HAP-1 (cell line): ENCODE data around the gene SLC25A18.

Experiments
- DNase-seq, 2 experiments: peaks; one replicate each; pipeline ENCODE4 v3.0.0-alpha.2; 2016 to 2020; ENCODE audit warnings: low spot score in 2 of 2
- H3K27me3 ChIP-seq: fragments of 250-450 bp; sonication (Bioruptor Pico); 2 replicates; pipeline ENCODE4 v1.5.1; 2020; ENCODE audit warnings: low read depth, mild to moderate bottlenecking, moderate library complexity
- H3K36me3 ChIP-seq: fragments of 250-450 bp; sonication (Bioruptor Pico); replicated peaks from 2 replicates; pipeline ENCODE4 v1.5.1; 2020; ENCODE audit warnings: mild to moderate bottlenecking
- H3K4me1 ChIP-seq: fragments of 250-450 bp; sonication (Bioruptor Pico); 2 replicates; pipeline ENCODE4 v1.5.1; 2020; ENCODE audit warnings: mild to moderate bottlenecking
- H3K4me3 ChIP-seq: fragments of 250-450 bp; sonication (Bioruptor Pico); 2 replicates; pipeline ENCODE4 v1.5.1; 2020; ENCODE audit warnings: mild to moderate bottlenecking, moderate library complexity
- H3K9me3 ChIP-seq: fragments of 250-450 bp; sonication (Bioruptor Pico); 2 replicates; pipeline ENCODE4 v1.5.1; 2020; ENCODE audit warnings: mild to moderate bottlenecking, moderate library complexity
- in situ Hi-C: fragments of 300-500 bp; cut with MboI; formaldehyde crosslinking; loops from 3 replicates; pipeline ENCODE4 v1.14.3; 2020; ENCODE audit warnings: low sequenced_read_pairs, inconsistent platforms, mixed read lengths

Gene SLC25A18

GRCh38 chr22:17603668-17604067 is 40.4 kb downstream of the SLC25A18 start:
- peaks cover 28% of the 10 kb centered on the region for H3K36me3 ChIP-seq
- no peaks in the 10 kb centered on the region for H3K4me1 ChIP-seq
- no peak overlapping the region for H3K4me3 ChIP-seq
- no peaks in the 10 kb centered on the region for H3K9me3 ChIP-seq
- no peak for DNase-seq
- in situ Hi-C loops: no loop called here
- no peaks in the 10 kb centered on the region for H3K27me3 ChIP-seq

- H3K4me3 ChIP-seq: no peak overlapping the region
- in situ Hi-C loops: no loop called here
- H3K9me3 ChIP-seq: no peaks in the 10 kb centered on the region
- H3K36me3 ChIP-seq: peaks cover 25% of the 10 kb centered on the region
- no peak for DNase-seq
- H3K4me1 ChIP-seq: no peaks in the 10 kb centered on the region
- H3K27me3 ChIP-seq: no peaks in the 10 kb centered on the region
Measured at GRCh38 chr22:17606496-17606895, 43.2 kb downstream of the SLC25A18 start.

GRCh38 chr22:17607891-17608521 is 44.7 kb downstream of the SLC25A18 start:
- no peaks in the 10 kb centered on the region for H3K9me3 ChIP-seq
- H3K27me3 ChIP-seq: no peaks in the 10 kb centered on the region
- no peak overlapping the region for H3K4me3 ChIP-seq
- peaks cover 40% of the 10 kb centered on the region for H3K36me3 ChIP-seq
- H3K4me1 ChIP-seq: no peaks in the 10 kb centered on the region
- no peak for DNase-seq
- in situ Hi-C loops: no loop called here

- H3K4me3 ChIP-seq: no peak overlapping the region
- H3K4me1 ChIP-seq: no peaks in the 10 kb centered on the region
- no peaks in the 10 kb centered on the region for H3K27me3 ChIP-seq
- no peak for DNase-seq
- peaks cover 54% of the 10 kb centered on the region for H3K36me3 ChIP-seq
- in situ Hi-C loops: no loop called here
- H3K9me3 ChIP-seq: no peaks in the 10 kb centered on the region
Measured at GRCh38 chr22:17612057-17612456, 48.8 kb downstream of the SLC25A18 start.

GRCh38 chr22:17613280-17613679 is 50.0 kb downstream of the SLC25A18 start:
- Histone ChIP-seq H3K4me3 (no peak overlapping the region), H3K36me3 (peaks cover 58% of the 10 kb centered on the region)
- in situ Hi-C loops: no loop called here

GRCh38 chr22:17627961-17628405 is 64.7 kb downstream of the SLC25A18 start:
- peak overlapping the region; percentile 90 for H3K4me3 ChIP-seq
- no peaks in the 10 kb centered on the region for H3K27me3 ChIP-seq
- no peaks in the 10 kb centered on the region; the same call in 1 of the 2 replicates for H3K4me1 ChIP-seq
- H3K36me3 ChIP-seq: peaks cover 6% of the 10 kb centered on the region; the same call in 1 of the 2 replicates
- H3K9me3 ChIP-seq: no peaks in the 10 kb centered on the region
- in situ Hi-C loops: no loop called here
- DNase-seq: no peak

More at GRCh38 chr22:17613280-17613679, 50.0 kb downstream of the SLC25A18 start:
- DNase-seq: no peak
- H3K4me1 ChIP-seq: no peaks in the 10 kb centered on the region
- no peaks in the 10 kb centered on the region for H3K9me3 ChIP-seq
- no peaks in the 10 kb centered on the region for H3K27me3 ChIP-seq

GRCh38 chr22:17628406-17629172 is 65.3 kb downstream of the SLC25A18 start, which contains the start of gene ATP6V1E1:
Gene ATP6V1E1, minus strand, starts transcription at chr22:17628749. Its CDS starts 114 bp downstream, at chr22:17628635.
- no peaks in the 10 kb centered on the region; the same call in 1 of the 2 replicates for H3K4me1 ChIP-seq
- in situ Hi-C loops: no loop called here
- peak; percentile 91 to 96 for DNase-seq
- H3K4me3 ChIP-seq: peak within 1 kb of the TSS; percentile 90
- no peaks in the 10 kb centered on the region for H3K9me3 ChIP-seq
- H3K27me3 ChIP-seq: no peaks in the 10 kb centered on the region
- H3K36me3 ChIP-seq: peaks cover 4% of the 10 kb centered on the region; the same call in 1 of the 2 replicates

- H3K36me3 ChIP-seq: peaks cover under 1% of the 10 kb centered on the region; the same call in 1 of the 2 replicates
- DNase-seq: no peak
- H3K4me1 ChIP-seq: no peaks in the 10 kb centered on the region; the same call in 1 of the 2 replicates
- in situ Hi-C loops: no loop called here
- H3K4me3 ChIP-seq: peak overlapping the region; percentile 90
- H3K9me3 ChIP-seq: no peaks in the 10 kb centered on the region
- no peaks in the 10 kb centered on the region for H3K27me3 ChIP-seq
Measured at GRCh38 chr22:17629173-17629489, 65.8 kb downstream of the SLC25A18 start.

- Histone ChIP-seq H3K4me3 (peak overlapping the region; percentile 90; the same call in 1 of the 2 replicates), H3K4me1 (no peaks in the 10 kb centered on the region; the same call in 1 of the 2 replicates), H3K36me3 (no peaks in the 10 kb centered on the region), H3K27me3 (no peaks in the 10 kb centered on the region), H3K9me3 (no peaks in the 10 kb centered on the region)
- DNase-seq: no peak
- in situ Hi-C loops: no loop called here
Measured at GRCh38 chr22:17629641-17630040, 66.3 kb downstream of the SLC25A18 start.

- H3K9me3 ChIP-seq: no peaks in the 10 kb centered on the region
- DNase-seq: no peak
- H3K36me3 ChIP-seq: no peaks in the 10 kb centered on the region
- no peaks in the 10 kb centered on the region for H3K27me3 ChIP-seq
- no peaks in the 10 kb centered on the region; the same call in 1 of the 2 replicates for H3K4me1 ChIP-seq
- H3K4me3 ChIP-seq: no peak overlapping the region
- in situ Hi-C loops: no loop called here
Measured at GRCh38 chr22:17631076-17631565, 67.8 kb downstream of the SLC25A18 start.

- no peak for DNase-seq
- Histone ChIP-seq H3K9me3 (no peaks in the 10 kb centered on the region), H3K36me3 (no peaks in the 10 kb centered on the region), H3K4me3 (no peak overlapping the region), H3K27me3 (no peaks in the 10 kb centered on the region), H3K4me1 (peaks cover 6% of the 10 kb centered on the region; the same call in 1 of the 2 replicates)
- in situ Hi-C loops: no loop called here
Measured at GRCh38 chr22:17633217-17633997, 70.1 kb downstream of the SLC25A18 start.

GRCh38 chr22:17633998-17634323 is 70.7 kb downstream of the SLC25A18 start:
- no peak for DNase-seq
- Histone ChIP-seq H3K4me3 (no peak overlapping the region), H3K9me3 (no peaks in the 10 kb centered on the region), H3K27me3 (no peaks in the 10 kb centered on the region), H3K4me1 (peaks cover 6% of the 10 kb centered on the region; the same call in 1 of the 2 replicates), H3K36me3 (no peaks in the 10 kb centered on the region)
- in situ Hi-C loops: no loop called here

- no peak overlapping the region for H3K4me3 ChIP-seq
- H3K27me3 ChIP-seq: no peaks in the 10 kb centered on the region
- H3K9me3 ChIP-seq: no peaks in the 10 kb centered on the region
- H3K4me1 ChIP-seq: peaks cover 6% of the 10 kb centered on the region; the same call in 1 of the 2 replicates
- no peak for DNase-seq
- H3K36me3 ChIP-seq: no peaks in the 10 kb centered on the region
- in situ Hi-C loops: no loop called here
Measured at GRCh38 chr22:17634696-17635095, 71.4 kb downstream of the SLC25A18 start.
